Liver (tissue), 9 donors: ENCODE results near the gene HCFC1. TPM values are rescaled to one million over a fixed set of nuclear protein-coding genes. Genes with fewer than 3 reads are reported as not detected.

Experiments used
- DNase-seq: peaks from one replicate; pipeline ENCODE4 v3.0.0-alpha.2; 2017; ENCODE audit warnings: low spot score
- H3K27ac ChIP-seq, 2 donors: one replicate each; pipeline ENCODE4 v1.7.0; 2013; ENCODE audit warnings: inconsistent platforms in 2 of 2, low read length in 2 of 2, control low read depth in 1 of 2, low read depth in 1 of 2, mild to moderate bottlenecking in 1 of 2
- H3K27me3 ChIP-seq, 4 donors: one replicate each; pipeline versions ENCODE4 v1.6.1 to v1.7.0; 2013; ENCODE audit warnings: low read length in 3 of 4, inconsistent platforms in 1 of 4, mild to moderate bottlenecking in 1 of 4, moderate library complexity in 1 of 4; ENCODE audit not compliant: control insufficient read depth in 4 of 4, insufficient read depth in 4 of 4
- H3K36me3 ChIP-seq, 4 donors: one replicate each; pipeline versions ENCODE4 v1.6.1 to v1.7.0; 2013; ENCODE audit warnings: low read length in 3 of 4, mild to moderate bottlenecking in 3 of 4, low read depth in 1 of 4, moderate library complexity in 1 of 4; ENCODE audit not compliant: control insufficient read depth in 4 of 4, insufficient read depth in 3 of 4
- H3K4me1 ChIP-seq, 4 donors: one replicate each; pipeline versions ENCODE4 v1.6.1 to v1.7.0; 2013; ENCODE audit warnings: low read length in 3 of 4, mild to moderate bottlenecking in 3 of 4, moderate library complexity in 1 of 4; ENCODE audit not compliant: control insufficient read depth in 4 of 4, insufficient read depth in 4 of 4
- H3K4me3 ChIP-seq, 3 donors: one replicate each; pipeline versions ENCODE4 v1.6.1 to v1.7.0; 2013; ENCODE audit warnings: low read length in 3 of 3, control low read depth in 1 of 3, low read depth in 1 of 3, mild to moderate bottlenecking in 1 of 3
- H3K9ac ChIP-seq, 2 donors: one replicate each; pipeline ENCODE4 v1.7.0; 2013; ENCODE audit warnings: low read length in 2 of 2, mild to moderate bottlenecking in 2 of 2, moderate library complexity in 2 of 2, control low read depth in 1 of 2, low read depth in 1 of 2
- H3K9me3 ChIP-seq, 4 donors: one replicate each; pipeline versions ENCODE4 v1.6.1 to v1.7.0; 2013; ENCODE audit warnings: low read length in 3 of 4; ENCODE audit not compliant: control insufficient read depth in 4 of 4
- EGR1 ChIP-seq, 2 donors: IDR thresholded peaks; 2 replicates each; pipeline ENCODE4 v1.6.1; 2016 to 2018; ENCODE audit warnings: antibody characterized with exemption in 2 of 2, low read depth in 2 of 2
- FOXA1 ChIP-seq: IDR thresholded peaks from 2 replicates; pipeline ENCODE4 v1.6.1; 2016; ENCODE audit warnings: antibody characterized with exemption
- GABPA ChIP-seq, 2 donors: IDR thresholded peaks in 1 of 2; conservative IDR thresholded peaks in 1 of 2; 2 replicates each; pipeline ENCODE4 v1.6.1; 2016; ENCODE audit warnings: antibody characterized with exemption in 2 of 2, mild to moderate bottlenecking in 1 of 2, moderate library complexity in 1 of 2
- HNF4A ChIP-seq, 2 donors: conservative IDR thresholded peaks; 2 replicates each; pipeline ENCODE4 v1.6.1; 2016; ENCODE audit warnings: antibody characterized with exemption in 2 of 2, mild to moderate bottlenecking in 2 of 2
- HNF4G ChIP-seq: IDR thresholded peaks from 2 replicates; pipeline ENCODE4 v1.6.1; 2016; ENCODE audit warnings: antibody characterized with exemption
- NR2F2 ChIP-seq: IDR thresholded peaks from 2 replicates; pipeline ENCODE4 v1.6.1; 2016; ENCODE audit warnings: antibody characterized with exemption
- RXRA ChIP-seq, 2 donors: IDR thresholded peaks; 2 replicates each; pipeline ENCODE4 v1.6.1; 2017 to 2018; ENCODE audit warnings: antibody characterized with exemption in 2 of 2, mild to moderate bottlenecking in 1 of 2
- SP1 ChIP-seq: IDR thresholded peaks from 2 replicates; pipeline ENCODE4 v1.6.1; 2018; ENCODE audit warnings: antibody characterized with exemption, mild to moderate bottlenecking
- YY1 ChIP-seq: IDR thresholded peaks from 2 replicates; pipeline ENCODE4 v1.6.1; 2016; ENCODE audit warnings: antibody characterized with exemption, mild to moderate bottlenecking
- WGBS: extraction: QIAGEN DNeasy Blood & Tissue Kit; methylation state at CpG from one replicate; pipeline ENCODE4 v1.1.7; 2013; 5-methylcytosine and 5-hydroxymethylcytosine counted together
- polyA plus RNA-seq, 2 donors: library from polyadenylated mRNA; stranded (reverse) in 1 of 2; unstranded in 1 of 2; fragments of 200-250 nt in 1 of 2; fragments of >200 nt in 1 of 2; fragmentation: Nextera tagmentation in 1 of 2; extraction: Ambion mirVana in 1 of 2; gene quantifications; one replicate each; pipeline versions ENCODE4 v1.2.1 to v1.2.3, GENCODE V29; 2013 to 2015
- total RNA-seq, 2 donors: library from RNA; depleted of rRNA; stranded (reverse); fragments of >200 nt; gene quantifications; one replicate each; pipeline ENCODE4 v1.2.3, GENCODE V29; 2014
- TF ChIP-seq, protein P1 (sequence below): IDR thresholded peaks from 2 replicates; pipeline ENCODE4 v1.6.1; 2016; ENCODE audit warnings: antibody characterized with exemption
- TF ChIP-seq, protein P2 (sequence below): IDR thresholded peaks from 2 replicates; pipeline ENCODE4 v1.6.1; 2016; ENCODE audit warnings: antibody characterized with exemption, mild to moderate bottlenecking
- TF ChIP-seq, protein P3 (sequence below): IDR thresholded peaks from 2 replicates; pipeline ENCODE4 v1.6.1; 2016; ENCODE audit warnings: antibody characterized with exemption
- donor health status: healthy.
- donor health status: healthy.
- donor health status: healthy.
- donor health status: healthy.
- donor health status: healthy.

The HCFC1 gene
- total and polyA plus RNA-seq, 4 donors, result 7.9 to 26.9 (median 13.9) TPM

DNA sequence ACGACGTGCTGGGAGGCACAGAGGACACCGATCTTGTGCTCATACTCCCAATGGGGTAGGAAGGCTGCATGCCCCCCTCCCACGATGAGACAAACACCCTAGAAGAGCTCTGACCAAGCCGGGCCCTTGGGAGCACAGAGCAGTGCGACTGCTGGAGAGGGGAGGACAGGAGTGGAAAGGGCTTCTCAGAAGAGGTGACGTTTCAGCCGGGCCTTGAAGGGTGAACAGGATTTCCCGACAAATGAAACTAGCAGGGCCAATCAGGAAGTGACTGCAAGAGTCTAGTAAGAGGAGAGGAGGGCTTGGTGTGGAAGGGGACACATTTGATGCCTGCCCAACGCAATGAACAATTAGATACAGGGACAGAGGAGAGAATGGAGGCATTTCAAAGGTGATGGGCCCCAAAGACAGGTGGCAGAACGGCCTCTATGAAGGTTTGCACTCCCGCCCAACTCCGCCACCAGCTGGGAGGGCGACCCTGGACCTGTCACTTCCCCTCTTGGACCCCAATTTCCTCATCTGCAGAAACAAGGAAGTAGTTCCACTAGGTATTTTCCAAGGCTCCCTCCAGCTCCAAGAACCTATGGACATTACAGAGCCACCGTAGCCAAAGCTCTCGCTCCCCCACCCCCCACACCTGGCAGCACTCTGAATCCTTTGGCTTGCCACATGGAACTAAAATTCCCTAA lies 3.9 kb downstream of the HCFC1 start:
- no peak overlapping the region for H3K4me3 ChIP-seq
- peaks cover 10 to 52% (median 41%) of the 10 kb centered on the region in 4 donors for H3K4me1 ChIP-seq
- no peaks in the 10 kb centered on the region for H3K9me3 ChIP-seq
- H3K27me3 ChIP-seq, result no peaks in the 10 kb centered on the region
- no peak overlapping the region for H3K9ac ChIP-seq
- peak overlapping the region; percentile 54 to 55 for H3K27ac ChIP-seq
- no peak for DNase-seq
- WGBS, result 62% methylated on average over 16 of the region's 16 CpGs
- peaks cover 0 to 17% (median 6%) of the 10 kb centered on the region in 4 donors for H3K36me3 ChIP-seq
- TF ChIP-seq FOXA1 (no peak), EGR1 (IDR thresholded peaks at IDR 0.05; ENCODE audit: low read depth in 2 of 2) (no peak), YY1 (no peak), SP1 (no peak), RXRA (IDR thresholded peaks at IDR 0.05) (no peak), GABPA (IDR thresholded peaks at IDR 0.05 in 1 of 2, conservative IDR thresholded peaks at IDR 0.05 in 1 of 2) (no peak)
- TF ChIP-seq, protein P1, sequence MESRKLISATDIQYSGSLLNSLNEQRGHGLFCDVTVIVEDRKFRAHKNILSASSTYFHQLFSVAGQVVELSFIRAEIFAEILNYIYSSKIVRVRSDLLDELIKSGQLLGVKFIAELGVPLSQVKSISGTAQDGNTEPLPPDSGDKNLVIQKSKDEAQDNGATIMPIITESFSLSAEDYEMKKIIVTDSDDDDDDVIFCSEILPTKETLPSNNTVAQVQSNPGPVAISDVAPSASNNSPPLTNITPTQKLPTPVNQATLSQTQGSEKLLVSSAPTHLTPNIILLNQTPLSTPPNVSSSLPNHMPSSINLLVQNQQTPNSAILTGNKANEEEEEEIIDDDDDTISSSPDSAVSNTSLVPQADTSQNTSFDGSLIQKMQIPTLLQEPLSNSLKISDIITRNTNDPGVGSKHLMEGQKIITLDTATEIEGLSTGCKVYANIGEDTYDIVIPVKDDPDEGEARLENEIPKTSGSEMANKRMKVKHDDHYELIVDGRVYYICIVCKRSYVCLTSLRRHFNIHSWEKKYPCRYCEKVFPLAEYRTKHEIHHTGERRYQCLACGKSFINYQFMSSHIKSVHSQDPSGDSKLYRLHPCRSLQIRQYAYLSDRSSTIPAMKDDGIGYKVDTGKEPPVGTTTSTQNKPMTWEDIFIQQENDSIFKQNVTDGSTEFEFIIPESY, result no peak
- TF ChIP-seq, protein P2, sequence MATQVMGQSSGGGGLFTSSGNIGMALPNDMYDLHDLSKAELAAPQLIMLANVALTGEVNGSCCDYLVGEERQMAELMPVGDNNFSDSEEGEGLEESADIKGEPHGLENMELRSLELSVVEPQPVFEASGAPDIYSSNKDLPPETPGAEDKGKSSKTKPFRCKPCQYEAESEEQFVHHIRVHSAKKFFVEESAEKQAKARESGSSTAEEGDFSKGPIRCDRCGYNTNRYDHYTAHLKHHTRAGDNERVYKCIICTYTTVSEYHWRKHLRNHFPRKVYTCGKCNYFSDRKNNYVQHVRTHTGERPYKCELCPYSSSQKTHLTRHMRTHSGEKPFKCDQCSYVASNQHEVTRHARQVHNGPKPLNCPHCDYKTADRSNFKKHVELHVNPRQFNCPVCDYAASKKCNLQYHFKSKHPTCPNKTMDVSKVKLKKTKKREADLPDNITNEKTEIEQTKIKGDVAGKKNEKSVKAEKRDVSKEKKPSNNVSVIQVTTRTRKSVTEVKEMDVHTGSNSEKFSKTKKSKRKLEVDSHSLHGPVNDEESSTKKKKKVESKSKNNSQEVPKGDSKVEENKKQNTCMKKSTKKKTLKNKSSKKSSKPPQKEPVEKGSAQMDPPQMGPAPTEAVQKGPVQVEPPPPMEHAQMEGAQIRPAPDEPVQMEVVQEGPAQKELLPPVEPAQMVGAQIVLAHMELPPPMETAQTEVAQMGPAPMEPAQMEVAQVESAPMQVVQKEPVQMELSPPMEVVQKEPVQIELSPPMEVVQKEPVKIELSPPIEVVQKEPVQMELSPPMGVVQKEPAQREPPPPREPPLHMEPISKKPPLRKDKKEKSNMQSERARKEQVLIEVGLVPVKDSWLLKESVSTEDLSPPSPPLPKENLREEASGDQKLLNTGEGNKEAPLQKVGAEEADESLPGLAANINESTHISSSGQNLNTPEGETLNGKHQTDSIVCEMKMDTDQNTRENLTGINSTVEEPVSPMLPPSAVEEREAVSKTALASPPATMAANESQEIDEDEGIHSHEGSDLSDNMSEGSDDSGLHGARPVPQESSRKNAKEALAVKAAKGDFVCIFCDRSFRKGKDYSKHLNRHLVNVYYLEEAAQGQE, result no peak
- TF ChIP-seq, protein P3, sequence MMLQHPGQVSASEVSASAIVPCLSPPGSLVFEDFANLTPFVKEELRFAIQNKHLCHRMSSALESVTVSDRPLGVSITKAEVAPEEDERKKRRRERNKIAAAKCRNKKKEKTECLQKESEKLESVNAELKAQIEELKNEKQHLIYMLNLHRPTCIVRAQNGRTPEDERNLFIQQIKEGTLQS, result no peak

DNA sequence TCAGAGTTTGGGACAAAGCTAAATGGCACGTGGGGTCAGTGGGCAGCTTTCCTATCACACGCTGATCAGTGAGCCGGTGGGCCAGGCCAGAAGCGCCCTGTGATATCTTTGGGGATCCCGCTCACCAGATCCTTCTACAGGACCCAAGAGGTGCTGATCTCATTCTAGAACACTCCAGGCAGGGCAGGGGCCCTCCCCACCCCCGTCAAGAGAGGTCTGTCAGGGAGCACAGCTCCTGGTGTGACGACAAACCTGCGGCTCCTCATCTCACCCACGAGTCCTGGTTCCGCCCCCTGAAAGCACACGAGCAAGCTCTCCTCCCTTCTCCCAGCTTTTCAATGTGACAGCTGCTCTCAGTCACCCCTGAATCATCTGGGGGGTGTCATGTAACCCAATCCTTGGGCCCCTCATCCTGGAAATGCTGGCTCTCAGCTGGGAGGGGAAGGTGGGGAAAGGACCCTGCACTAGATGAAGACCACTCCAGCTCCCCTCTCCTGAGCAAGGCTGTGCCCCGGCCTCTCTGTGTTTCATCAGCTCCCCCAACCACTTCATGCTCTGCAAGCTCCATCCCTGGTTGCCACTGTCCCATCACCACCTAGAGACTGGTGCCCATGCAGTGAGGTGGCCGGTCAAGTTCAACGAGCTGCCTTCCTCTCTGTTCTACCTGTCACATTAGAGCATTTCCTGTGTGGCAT lies 4.6 kb downstream of the HCFC1 start:
- H3K27ac ChIP-seq, result peak overlapping the region; percentile 39 to 55
- H3K4me1 ChIP-seq, result peaks cover 10 to 52% (median 41%) of the 10 kb centered on the region in 4 donors
- 65% methylated on average over 14 of the region's 14 CpGs for WGBS
- no peak overlapping the region for H3K4me3 ChIP-seq
- DNase-seq, result no peak
- H3K9me3 ChIP-seq, result no peaks in the 10 kb centered on the region
- TF ChIP-seq NR2F2, result no peak
- no peak for TF ChIP-seq HNF4G
- no peak for TF ChIP-seq HNF4A (conservative IDR thresholded peaks at IDR 0.05)
- no peak for TF ChIP-seq SP1
- H3K27me3 ChIP-seq, result no peaks in the 10 kb centered on the region
- no peak overlapping the region for H3K9ac ChIP-seq
- peaks cover 3 to 24% (median 9%) of the 10 kb centered on the region in 4 donors for H3K36me3 ChIP-seq
